D721Med (cell line): ENCODE measurements around the gene GPR157.

Source experiments
- DNase-seq: peaks from one replicate; pipeline ENCODE4 v3.0.0; 2011; ENCODE audit warnings: low spot score; ENCODE audit not compliant: insufficient read length
- FAIRE-seq: peaks from 2 replicates; lab custom pipeline; 2011; peaks lifted over from hg19 to GRCh38; lab: Jason Lieb, UNC
- TF ChIP-seq, protein P1 (sequence below): IDR thresholded peaks from 2 replicates; pipeline ENCODE4 v1.5.1; 2012; ENCODE audit warnings: mild to moderate bottlenecking, control low read depth; ENCODE audit not compliant: insufficient read depth; ENCODE audit errors: missing control alignments

Gene GPR157

GRCh38 chr1:9061252-9061960, 67.5 kb downstream of the GPR157 start:
- no peak for FAIRE-seq
- TF ChIP-seq, protein P1, sequence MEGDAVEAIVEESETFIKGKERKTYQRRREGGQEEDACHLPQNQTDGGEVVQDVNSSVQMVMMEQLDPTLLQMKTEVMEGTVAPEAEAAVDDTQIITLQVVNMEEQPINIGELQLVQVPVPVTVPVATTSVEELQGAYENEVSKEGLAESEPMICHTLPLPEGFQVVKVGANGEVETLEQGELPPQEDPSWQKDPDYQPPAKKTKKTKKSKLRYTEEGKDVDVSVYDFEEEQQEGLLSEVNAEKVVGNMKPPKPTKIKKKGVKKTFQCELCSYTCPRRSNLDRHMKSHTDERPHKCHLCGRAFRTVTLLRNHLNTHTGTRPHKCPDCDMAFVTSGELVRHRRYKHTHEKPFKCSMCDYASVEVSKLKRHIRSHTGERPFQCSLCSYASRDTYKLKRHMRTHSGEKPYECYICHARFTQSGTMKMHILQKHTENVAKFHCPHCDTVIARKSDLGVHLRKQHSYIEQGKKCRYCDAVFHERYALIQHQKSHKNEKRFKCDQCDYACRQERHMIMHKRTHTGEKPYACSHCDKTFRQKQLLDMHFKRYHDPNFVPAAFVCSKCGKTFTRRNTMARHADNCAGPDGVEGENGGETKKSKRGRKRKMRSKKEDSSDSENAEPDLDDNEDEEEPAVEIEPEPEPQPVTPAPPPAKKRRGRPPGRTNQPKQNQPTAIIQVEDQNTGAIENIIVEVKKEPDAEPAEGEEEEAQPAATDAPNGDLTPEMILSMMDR, result no peak
- DNase-seq, result no peak

GRCh38 chr1:9059891-9060744, 68.8 kb downstream of the GPR157 start:
- DNase-seq, result no peak
- TF ChIP-seq, protein P1, result no peak
- FAIRE-seq, result no peak

DNA sequence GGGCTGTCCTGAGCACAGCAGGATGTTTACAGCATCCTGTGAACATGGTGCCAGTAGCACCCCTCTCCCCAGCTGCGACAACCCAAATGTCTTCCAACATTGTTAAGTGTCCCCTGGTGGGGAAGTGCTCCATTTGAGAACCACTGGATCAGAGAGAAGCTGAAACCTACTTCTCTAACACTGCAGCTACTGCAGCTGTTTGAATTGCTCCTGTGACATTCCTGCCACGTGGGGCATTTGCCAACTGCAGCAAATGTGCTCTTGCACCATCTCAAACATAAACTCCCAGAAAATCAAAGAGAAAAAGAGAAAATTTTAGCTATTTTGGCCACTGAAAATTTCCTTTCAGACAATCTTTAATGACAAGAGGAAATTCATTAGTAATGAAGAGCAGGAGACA, 70.4 kb downstream of the GPR157 start:
- TF ChIP-seq, protein P1, result no peak
- DNase-seq (no peak), FAIRE-seq (no peak)

GRCh38 chr1:9057851-9058250, 71.1 kb downstream of the GPR157 start:
- TF ChIP-seq, protein P1, result no peak
- DNase-seq (no peak), FAIRE-seq (no peak)

DNA sequence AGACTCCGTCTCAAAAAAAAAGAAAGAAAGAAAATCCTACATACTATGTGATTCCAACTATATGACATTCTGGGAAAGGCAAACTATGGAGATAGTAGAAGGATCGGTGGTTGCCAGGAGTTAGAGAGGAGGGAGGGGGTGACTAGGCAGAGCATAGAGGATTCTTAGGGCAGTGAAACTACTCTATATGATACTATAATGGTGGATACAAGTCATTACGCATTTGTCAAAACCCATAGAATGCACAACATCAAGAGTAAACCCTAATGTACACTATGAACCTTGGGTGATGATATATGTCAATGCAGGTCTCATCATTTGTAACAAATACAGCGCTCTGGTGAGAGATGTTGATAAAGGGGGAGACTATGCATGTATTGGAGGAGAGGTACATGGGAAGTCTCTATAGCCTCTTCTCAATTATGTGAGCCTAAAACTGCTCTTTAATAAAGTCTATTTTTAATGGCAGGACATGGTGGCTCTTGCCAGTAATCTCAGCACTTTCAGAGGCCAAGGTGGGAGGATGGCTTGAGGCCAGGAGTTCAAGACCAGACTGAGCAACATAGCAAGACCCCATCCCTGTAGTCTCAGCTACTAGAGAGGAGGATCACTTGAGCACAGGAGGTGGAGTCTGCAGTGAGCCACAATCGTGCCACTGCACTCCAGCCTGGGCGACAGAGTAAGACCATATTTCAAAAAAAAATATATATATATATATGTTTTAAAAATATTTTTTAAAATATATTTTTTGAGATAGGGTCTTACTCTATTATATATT, 76.4 kb downstream of the GPR157 start:
- FAIRE-seq (no peak), DNase-seq (no peak)
- TF ChIP-seq, protein P1, result no peak

- TF ChIP-seq, protein P1, result no peak
- FAIRE-seq (no peak), DNase-seq (no peak)
Measured at GRCh38 chr1:9051379-9051778, 77.5 kb downstream of the GPR157 start.
